Gastroesophageal sphincter (tissue), 4 donors: ENCODE measurements around the gene MACROD2. TPM values are rescaled to one million over a fixed set of nuclear protein-coding genes. Genes with fewer than 3 reads are reported as not detected.

Experiments used
- ATAC-seq: fragments of 150-250 bp; one replicate; pipeline ENCODE4 v1.9.1; 2016; ENCODE audit warnings: mild to moderate bottlenecking, moderate library complexity
- H3K27ac ChIP-seq, 4 donors: fragments of 200-600 bp; sonication (generic) in 3 of 4; 1 replicate in 3 of 4; 2 replicates in 1 of 4; pipeline ENCODE4 v1.5.1; 2016 to 2019
- H3K27me3 ChIP-seq: fragments of 200-600 bp; sonication (generic); one replicate; pipeline ENCODE4 v1.5.1; 2019
- H3K36me3 ChIP-seq, 2 donors: fragments of 200-600 bp; sonication (generic); one replicate each; pipeline ENCODE4 v1.5.1; 2019; ENCODE audit warnings: control low read depth in 1 of 2
- H3K4me1 ChIP-seq, 3 donors: fragments of 200-600 bp; sonication (generic); 1 replicate in 2 of 3; 2 replicates in 1 of 3; pipeline ENCODE4 v1.5.1; 2016 to 2019; ENCODE audit warnings: control low read depth in 2 of 3
- H3K4me3 ChIP-seq, 2 donors: fragments of 200-600 bp; sonication (generic); one replicate each; pipeline ENCODE4 v1.5.1; 2019; ENCODE audit warnings: mild to moderate bottlenecking in 1 of 2, moderate library complexity in 1 of 2
- H3K9me3 ChIP-seq, 3 donors: fragments of 200-600 bp; sonication (generic); one replicate each; pipeline ENCODE4 v1.5.1; 2017 to 2019; ENCODE audit warnings: control low read depth in 2 of 3
- EP300 ChIP-seq: sonication (generic); formaldehyde crosslinking; IDR thresholded peaks from one replicate; pipeline ENCODE4 v1.6.1; 2017; ENCODE audit warnings: antibody characterized with exemption, mild to moderate bottlenecking
- POLR2A ChIP-seq, 2 donors: fragments of 450-650 bp; IDR thresholded peaks; one replicate each; pipeline ENCODE4 v1.6.1; 2017; ENCODE audit warnings: antibody characterized with exemption in 2 of 2, mild to moderate bottlenecking in 2 of 2, moderate library complexity in 1 of 2
- POLR2AphosphoS5 ChIP-seq: sonication (generic); formaldehyde crosslinking; IDR thresholded peaks from one replicate; pipeline ENCODE4 v1.6.1; 2017; ENCODE audit warnings: antibody characterized with exemption
- WGBS, 2 donors: methylation state at CpG; one replicate each; pipeline ENCODE4 v1.1.5; 2018; ENCODE audit warnings: low coverage in 1 of 2; 5-methylcytosine and 5-hydroxymethylcytosine counted together
- total RNA-seq, 4 donors: library from RNA; depleted of rRNA; stranded (reverse); fragments of >200 nt; gene quantifications; one replicate each; pipeline ENCODE4 v1.1.0, GENCODE V29; 2016
- TF ChIP-seq, protein P1 (sequence below), 4 experiments: fragments of 200-600 bp in 2 of 4; fragments of 450-650 bp in 2 of 4; sonication (generic) in 1 of 4; IDR thresholded peaks; one replicate each; pipeline ENCODE4 v1.5.1; 2017 to 2019; ENCODE audit warnings: antibody characterized with exemption in 4 of 4, mild to moderate bottlenecking in 2 of 4, moderate library complexity in 2 of 4

Gene MACROD2
- total RNA-seq, 4 donors from 2014 or later: 4.0 to 12.1 (median 7.4) TPM

DNA sequence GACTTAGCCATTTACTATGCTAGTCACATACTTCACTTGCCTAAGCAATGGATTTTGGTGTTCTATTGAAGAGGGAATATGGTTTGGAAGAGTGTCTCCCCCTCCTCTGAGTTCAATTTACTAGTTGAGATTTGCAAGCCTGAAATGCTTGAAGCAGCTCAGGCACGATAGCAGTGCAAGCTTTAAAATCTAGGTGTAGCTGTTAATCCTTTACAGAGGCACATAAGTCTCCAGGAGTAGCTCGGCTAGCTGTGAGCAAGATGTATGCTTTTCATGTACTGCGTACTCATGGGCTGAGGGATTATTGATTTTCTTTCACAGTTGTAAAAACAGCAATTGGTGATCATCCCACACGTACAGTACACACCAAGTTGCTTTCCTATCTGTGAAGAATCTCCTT lies 341.4 kb downstream of the MACROD2 start:
- no peak for ATAC-seq
- 12 to 13% methylated on average over 2 to 3 of the region's 4 CpGs for WGBS, 2 donors

DNA sequence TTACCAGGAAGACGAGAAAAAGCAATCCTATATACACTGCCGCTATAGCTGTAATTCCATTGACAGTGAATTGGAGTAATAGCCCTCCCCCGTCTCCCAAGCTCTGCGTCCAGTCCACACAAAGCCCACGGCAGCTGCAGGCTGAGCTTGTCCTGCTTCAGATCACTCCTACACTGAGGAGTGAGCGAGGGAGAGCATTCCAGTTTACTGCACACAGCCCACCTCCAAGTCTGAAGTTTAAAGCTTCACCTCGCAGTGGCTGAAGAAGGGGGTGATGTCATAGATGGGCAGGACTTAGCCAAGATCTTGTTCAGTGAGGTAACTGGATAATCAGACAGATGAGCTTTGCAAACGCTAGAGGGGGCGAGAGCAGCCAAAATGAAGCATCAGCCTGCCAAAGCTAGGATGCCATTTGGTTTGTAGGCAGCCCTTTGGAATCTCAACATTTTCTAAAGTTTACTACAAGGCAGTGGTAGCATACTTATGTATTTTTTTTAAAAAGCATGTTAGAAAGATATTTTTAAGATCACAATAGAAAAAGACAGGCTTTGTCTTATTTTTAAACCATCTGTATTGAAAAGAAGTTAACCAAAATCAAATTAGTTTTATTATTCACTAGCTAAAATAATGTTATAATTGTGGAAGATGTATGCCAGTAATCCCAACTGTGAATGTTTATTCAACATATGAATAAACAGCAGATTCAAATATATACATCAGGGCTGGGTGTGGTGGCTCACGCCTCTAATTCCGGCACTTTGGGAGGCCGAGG lies 342.3 kb downstream of the MACROD2 start, which contains the start of gene FLRT3:
TSS of gene FLRT3 (minus strand) at position 213 of the 772 bp plus-strand sequence. CDS start 10,106 bp downstream, outside the sequence.
- Histone ChIP-seq H3K9me3 (no peaks in the 10 kb centered on the region), H3K4me1 (peaks cover 0 to 5% (median 2%) of the 10 kb centered on the region in 3 donors), H3K4me3 (peak within 1 kb of the TSS; percentile 34 to 51), H3K27ac (peak within 1 kb of the TSS in 3 of 4 donors; percentile 56 to 74 (median 62)), H3K27me3 (no peaks in the 10 kb centered on the region), H3K36me3 (no peaks in the 10 kb centered on the region)
- WGBS, 2 donors: 22 to 29% methylated on average over 6 to 10 of the region's 12 CpGs
- no peak for TF ChIP-seq EP300
- peak in 1 of 2 donors; percentile 31 for TF ChIP-seq POLR2A (IDR thresholded peaks at IDR 0.05)
- peak; percentile 88 for TF ChIP-seq POLR2AphosphoS5
- TF ChIP-seq, protein P1, sequence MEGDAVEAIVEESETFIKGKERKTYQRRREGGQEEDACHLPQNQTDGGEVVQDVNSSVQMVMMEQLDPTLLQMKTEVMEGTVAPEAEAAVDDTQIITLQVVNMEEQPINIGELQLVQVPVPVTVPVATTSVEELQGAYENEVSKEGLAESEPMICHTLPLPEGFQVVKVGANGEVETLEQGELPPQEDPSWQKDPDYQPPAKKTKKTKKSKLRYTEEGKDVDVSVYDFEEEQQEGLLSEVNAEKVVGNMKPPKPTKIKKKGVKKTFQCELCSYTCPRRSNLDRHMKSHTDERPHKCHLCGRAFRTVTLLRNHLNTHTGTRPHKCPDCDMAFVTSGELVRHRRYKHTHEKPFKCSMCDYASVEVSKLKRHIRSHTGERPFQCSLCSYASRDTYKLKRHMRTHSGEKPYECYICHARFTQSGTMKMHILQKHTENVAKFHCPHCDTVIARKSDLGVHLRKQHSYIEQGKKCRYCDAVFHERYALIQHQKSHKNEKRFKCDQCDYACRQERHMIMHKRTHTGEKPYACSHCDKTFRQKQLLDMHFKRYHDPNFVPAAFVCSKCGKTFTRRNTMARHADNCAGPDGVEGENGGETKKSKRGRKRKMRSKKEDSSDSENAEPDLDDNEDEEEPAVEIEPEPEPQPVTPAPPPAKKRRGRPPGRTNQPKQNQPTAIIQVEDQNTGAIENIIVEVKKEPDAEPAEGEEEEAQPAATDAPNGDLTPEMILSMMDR (IDR thresholded peaks at IDR 0.05): peak; percentile 37 to 73 (median 63)
- ATAC-seq: peak; percentile 95

More for the DNA sequence above, 341.4 kb downstream of the MACROD2 start:
- Histone ChIP-seq H3K27ac (peak overlapping the region in 3 of 4 donors; percentile 56 to 74 (median 62)), H3K9me3 (no peaks in the 10 kb centered on the region), H3K36me3 (no peaks in the 10 kb centered on the region), H3K4me1 (peaks cover 0 to 5% (median 2%) of the 10 kb centered on the region in 3 donors), H3K27me3 (no peaks in the 10 kb centered on the region), H3K4me3 (peak overlapping the region; percentile 34 to 51)
- TF ChIP-seq POLR2AphosphoS5 (no peak), EP300 (no peak), POLR2A (IDR thresholded peaks at IDR 0.05) (no peak)
- TF ChIP-seq, protein P1 (IDR thresholded peaks at IDR 0.05): no peak

DNA sequence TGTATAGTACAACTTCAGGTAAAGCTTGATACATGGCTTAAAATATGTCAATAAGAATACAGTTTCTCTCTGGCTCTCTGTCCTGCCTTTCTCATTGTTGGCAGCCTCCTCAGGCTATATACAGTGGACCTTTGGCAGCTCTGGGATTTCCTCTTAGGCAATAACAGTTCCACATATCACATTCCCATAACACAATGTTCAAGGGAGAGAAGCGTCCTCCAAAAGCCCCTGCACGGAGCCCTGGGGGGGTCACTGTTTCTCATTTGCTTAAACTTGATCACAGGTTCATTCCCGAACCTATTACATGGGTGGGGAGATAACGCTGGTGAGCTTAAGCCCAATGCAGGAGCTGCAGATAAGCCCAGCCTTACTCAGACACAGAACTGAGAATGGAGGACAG lies 346.5 kb downstream of the MACROD2 start:
- H3K4me1 ChIP-seq: no peaks in the 10 kb centered on the region
- WGBS, 2 donors: 74 to 80% methylated on average over 1 to 2 of the region's 4 CpGs
- TF ChIP-seq POLR2AphosphoS5 (no peak), EP300 (no peak), POLR2A (IDR thresholded peaks at IDR 0.05) (no peak)
- TF ChIP-seq, protein P1 (IDR thresholded peaks at IDR 0.05): no peak
- H3K27ac ChIP-seq: no peak overlapping the region
- H3K4me3 ChIP-seq: no peak overlapping the region
- no peaks in the 10 kb centered on the region for H3K27me3 ChIP-seq
- no peaks in the 10 kb centered on the region for H3K9me3 ChIP-seq
- no peaks in the 10 kb centered on the region for H3K36me3 ChIP-seq
- no peak for ATAC-seq

DNA sequence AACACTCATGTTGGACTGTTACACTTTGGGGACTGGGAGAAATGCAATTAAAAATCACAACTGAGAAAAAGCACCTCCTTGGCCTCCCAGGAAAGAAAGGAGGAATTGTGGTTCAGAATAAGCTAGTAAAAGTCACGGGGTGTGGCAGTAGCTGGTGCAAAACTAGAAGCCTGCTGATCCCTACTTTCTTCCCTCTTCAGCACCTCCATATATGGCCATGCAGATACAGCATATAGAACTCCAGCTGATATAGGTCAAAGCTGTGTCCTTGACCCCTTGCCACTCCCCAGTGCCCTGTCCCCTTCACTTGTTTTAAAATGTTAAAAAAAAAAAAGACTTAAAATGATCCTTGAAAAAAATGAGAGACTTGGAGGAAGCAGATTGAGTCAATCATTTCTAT lies 347.6 kb downstream of the MACROD2 start:
- TF ChIP-seq POLR2A (IDR thresholded peaks at IDR 0.05) (no peak), EP300 (no peak), POLR2AphosphoS5 (no peak)
- TF ChIP-seq, protein P1 (IDR thresholded peaks at IDR 0.05): no peak
- Histone ChIP-seq H3K4me1 (no peaks in the 10 kb centered on the region), H3K9me3 (no peaks in the 10 kb centered on the region), H3K27ac (no peak overlapping the region), H3K36me3 (no peaks in the 10 kb centered on the region), H3K4me3 (no peak overlapping the region), H3K27me3 (no peaks in the 10 kb centered on the region)
- WGBS, 2 donors: 100% methylated on average over 1 of the region's 1 CpG; no CpG with 5 or more reads in 1 of the 2 donors
- ATAC-seq: no peak
